ENCODE results near the gene IL1RAPL1. TPM values are rescaled to one million over a fixed set of nuclear protein-coding genes. Genes with fewer than 3 reads are reported as not detected.

The IL1RAPL1 gene
- total and polyA plus RNA-seq, 9 of the 15 experiments (the other 6 are each of a cell fraction or from before 2014, with no cell fraction given): 0.04 to 0.07 (median 0.04) TPM; not detected in 6

DNA sequence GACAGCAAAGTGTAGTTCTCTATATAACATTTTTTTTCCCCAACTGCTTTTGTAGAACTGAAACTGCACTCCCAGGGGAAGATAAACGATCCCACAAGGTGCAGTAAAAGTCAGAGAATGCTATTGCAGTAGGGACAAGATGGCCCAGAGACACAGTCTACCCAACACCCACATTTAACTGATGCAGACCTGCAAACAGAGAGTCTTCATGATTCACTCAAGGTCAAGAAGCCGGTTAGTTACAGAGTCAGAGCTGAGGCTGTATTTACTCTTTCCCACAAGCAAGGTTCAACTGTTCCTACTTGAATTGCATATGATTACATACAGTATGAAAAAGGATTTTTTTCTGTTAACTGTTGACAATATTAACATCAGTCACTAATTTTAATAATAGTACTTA lies 654.6 kb downstream of the IL1RAPL1 start:
- Histone ChIP-seq H3K27ac (ENCODE audit: extremely low read depth, low read depth, low read length) (no peak overlapping the region), H4K20me1 (replicated peaks; ENCODE audit: control insufficient read depth, insufficient read depth, low read length) (no peaks in the 10 kb centered on the region), H3K4me1 (replicated peaks in 1 of 2; ENCODE audit: control insufficient read depth in 2 of 2, insufficient read depth in 2 of 2, low read length in 2 of 2) (no peaks in the 10 kb centered on the region), H2AFZ (ENCODE audit: low read depth, low read length) (no peak overlapping the region), H3K9me1 (ENCODE audit: control insufficient read depth, insufficient read depth, low read length) (no peaks in the 10 kb centered on the region), H3K4me2 (ENCODE audit: insufficient read depth, low read length) (no peak overlapping the region), H3K79me2 (ENCODE audit: control insufficient read depth, insufficient read depth, low read length) (no peaks in the 10 kb centered on the region), H3K4me3 (no peak overlapping the region), H3K36me3 (ENCODE audit: control insufficient read depth, insufficient read depth, low read length) (no peaks in the 10 kb centered on the region), H3K9me3 (replicated peaks; ENCODE audit: control insufficient read depth, insufficient read depth, low read depth, low read length) (no peaks in the 10 kb centered on the region), H3K9ac (ENCODE audit: insufficient read depth in 1 of 2, low read depth in 2 of 2, low read length in 2 of 2) (no peak overlapping the region), H3K27me3 (ENCODE audit: control insufficient read depth in 2 of 2, insufficient read depth in 2 of 2, low read length in 2 of 2) (no peaks in the 10 kb centered on the region)
- intact Hi-C loops (cut with micrococcal nuclease) (no loop called here), in situ Hi-C loops (cut with MboI) (no loop called here)
- TF ChIP-seq SMAD3 (CRISPR knock-in tag; conservative IDR thresholded peaks at IDR 0.05) (no peak), GATAD2B (IDR thresholded peaks at IDR 0.05; ENCODE audit: borderline replicate concordance) (no peak), HDAC1 (IDR thresholded peaks at IDR 0.05) (no peak), NRF1 (conservative IDR thresholded peaks at IDR 0.05 in 1 of 2, IDR thresholded peaks at IDR 0.05 in 1 of 2) (no peak), U2AF1 (optimal IDR thresholded peaks at IDR 0.05; ENCODE audit: low read depth, low read length) (no peak), ZNF324 (CRISPR knock-in tag; IDR thresholded peaks at IDR 0.05) (no peak), ARHGAP35 (IDR thresholded peaks at IDR 0.05; ENCODE audit: partially characterized antibody) (no peak), SNIP1 (IDR thresholded peaks at IDR 0.05; ENCODE audit: low read depth) (no peak), CTBP1 (IDR thresholded peaks at IDR 0.05; ENCODE audit: borderline replicate concordance) (no peak), KDM4B (IDR thresholded peaks at IDR 0.05; ENCODE audit: borderline replicate concordance in 2 of 2, low read depth in 1 of 2) (no peak)
- TF ChIP-seq, protein P1, sequence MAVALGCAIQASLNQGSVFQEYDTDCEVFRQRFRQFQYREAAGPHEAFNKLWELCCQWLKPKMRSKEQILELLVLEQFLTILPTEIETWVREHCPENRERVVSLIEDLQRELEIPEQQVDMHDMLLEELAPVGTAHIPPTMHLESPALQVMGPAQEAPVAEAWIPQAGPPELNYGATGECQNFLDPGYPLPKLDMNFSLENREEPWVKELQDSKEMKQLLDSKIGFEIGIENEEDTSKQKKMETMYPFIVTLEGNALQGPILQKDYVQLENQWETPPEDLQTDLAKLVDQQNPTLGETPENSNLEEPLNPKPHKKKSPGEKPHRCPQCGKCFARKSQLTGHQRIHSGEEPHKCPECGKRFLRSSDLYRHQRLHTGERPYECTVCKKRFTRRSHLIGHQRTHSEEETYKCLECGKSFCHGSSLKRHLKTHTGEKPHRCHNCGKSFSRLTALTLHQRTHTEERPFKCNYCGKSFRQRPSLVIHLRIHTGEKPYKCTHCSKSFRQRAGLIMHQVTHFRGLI (CRISPR knock-in tag; IDR thresholded peaks at IDR 0.05): no peak
- TF ChIP-seq, protein P2, sequence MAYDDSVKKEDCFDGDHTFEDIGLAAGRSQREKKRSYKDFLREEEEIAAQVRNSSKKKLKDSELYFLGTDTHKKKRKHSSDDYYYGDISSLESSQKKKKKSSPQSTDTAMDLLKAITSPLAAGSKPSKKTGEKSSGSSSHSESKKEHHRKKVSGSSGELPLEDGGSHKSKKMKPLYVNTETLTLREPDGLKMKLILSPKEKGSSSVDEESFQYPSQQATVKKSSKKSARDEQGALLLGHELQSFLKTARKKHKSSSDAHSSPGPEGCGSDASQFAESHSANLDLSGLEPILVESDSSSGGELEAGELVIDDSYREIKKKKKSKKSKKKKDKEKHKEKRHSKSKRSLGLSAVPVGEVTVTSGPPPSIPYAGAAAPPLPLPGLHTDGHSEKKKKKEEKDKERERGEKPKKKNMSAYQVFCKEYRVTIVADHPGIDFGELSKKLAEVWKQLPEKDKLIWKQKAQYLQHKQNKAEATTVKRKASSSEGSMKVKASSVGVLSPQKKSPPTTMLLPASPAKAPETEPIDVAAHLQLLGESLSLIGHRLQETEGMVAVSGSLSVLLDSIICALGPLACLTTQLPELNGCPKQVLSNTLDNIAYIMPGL (CRISPR knock-in tag; IDR thresholded peaks at IDR 0.05): no peak
- TF ChIP-seq, protein P3, sequence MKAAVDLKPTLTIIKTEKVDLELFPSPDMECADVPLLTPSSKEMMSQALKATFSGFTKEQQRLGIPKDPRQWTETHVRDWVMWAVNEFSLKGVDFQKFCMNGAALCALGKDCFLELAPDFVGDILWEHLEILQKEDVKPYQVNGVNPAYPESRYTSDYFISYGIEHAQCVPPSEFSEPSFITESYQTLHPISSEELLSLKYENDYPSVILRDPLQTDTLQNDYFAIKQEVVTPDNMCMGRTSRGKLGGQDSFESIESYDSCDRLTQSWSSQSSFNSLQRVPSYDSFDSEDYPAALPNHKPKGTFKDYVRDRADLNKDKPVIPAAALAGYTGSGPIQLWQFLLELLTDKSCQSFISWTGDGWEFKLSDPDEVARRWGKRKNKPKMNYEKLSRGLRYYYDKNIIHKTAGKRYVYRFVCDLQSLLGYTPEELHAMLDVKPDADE (conservative IDR thresholded peaks at IDR 0.05; ENCODE audit: control insufficient read depth, low read depth, low read length): no peak
- ATAC-seq: no peak
- no peak for FAIRE-seq
- CTCF ChIA-PET (ENCODE audit: low intra/inter-chr PET ratio): no interaction called here
- WGBS (ENCODE audit: insufficient coverage, low coverage, missing lambda C conversion rate): 0% methylated on average over 2 of the region's 2 CpGs
- DNase-seq (ENCODE audit: extremely low read depth in 1 of 4, low spot score in 3 of 4): no peak
- no TSS peak for BruUV-seq (replicated peaks)
- POLR2A ChIA-PET: no interaction called here

Measured in K562 (cell line).